ENCODE data around the gene STX2.

The STX2 gene

GRCh38 chr12:130831246-130831645 lies 7.8 kb downstream of the STX2 start:
- no peak for DNase-seq (ENCODE audit: low spot score)

GRCh38 chr12:130830246-130830551 lies 8.9 kb downstream of the STX2 start:
- DNase-seq (ENCODE audit: low spot score) = no peak

- no peak for DNase-seq (ENCODE audit: low spot score)
Observed at GRCh38 chr12:130829391-130830245, 9.4 kb downstream of the STX2 start.

GRCh38 chr12:130828895-130829294 lies 10.2 kb downstream of the STX2 start:
- no peak for DNase-seq (ENCODE audit: low spot score)

GRCh38 chr12:130827432-130827831 lies 11.6 kb downstream of the STX2 start:
- no peak for DNase-seq (ENCODE audit: low spot score)

GRCh38 chr12:130826151-130826801 lies 12.8 kb downstream of the STX2 start:
- DNase-seq (ENCODE audit: low spot score) = peak; percentile 58

GRCh38 chr12:130825771-130826150 lies 13.3 kb downstream of the STX2 start:
- DNase-seq (ENCODE audit: low spot score) = no peak

- no peak for DNase-seq (ENCODE audit: low spot score)
Observed at GRCh38 chr12:130819681-130820080, 19.4 kb downstream of the STX2 start.

GRCh38 chr12:130818635-130819576 lies 20.1 kb downstream of the STX2 start:
- DNase-seq (ENCODE audit: low spot score) = peak; percentile 67

GRCh38 chr12:130818272-130818634 lies 20.8 kb downstream of the STX2 start:
- DNase-seq (ENCODE audit: low spot score) = peak; percentile 6

- no peak for DNase-seq (ENCODE audit: low spot score)
Observed at GRCh38 chr12:130817804-130818203, 21.2 kb downstream of the STX2 start.

GRCh38 chr12:130816097-130816496 lies 23.0 kb downstream of the STX2 start:
- DNase-seq (ENCODE audit: low spot score) = no peak

GRCh38 chr12:130815028-130815741 lies 23.9 kb downstream of the STX2 start:
- DNase-seq (ENCODE audit: low spot score) = no peak

- no peak for DNase-seq (ENCODE audit: low spot score)
Observed at GRCh38 chr12:130813949-130814348, 25.1 kb downstream of the STX2 start.

- no peak for DNase-seq (ENCODE audit: low spot score)
Observed at GRCh38 chr12:130813436-130813835, 25.6 kb downstream of the STX2 start.

- DNase-seq (ENCODE audit: low spot score) = no peak
Observed at GRCh38 chr12:130809791-130810190, 29.3 kb downstream of the STX2 start.

- DNase-seq (ENCODE audit: low spot score) = no peak
Observed at GRCh38 chr12:130807309-130807708, 31.7 kb downstream of the STX2 start.

- no peak for DNase-seq (ENCODE audit: low spot score)
Observed at GRCh38 chr12:130806574-130806973, 32.5 kb downstream of the STX2 start.

- no peak for DNase-seq (ENCODE audit: low spot score)
Observed at GRCh38 chr12:130805635-130806034, 33.4 kb downstream of the STX2 start.

- no peak for DNase-seq (ENCODE audit: low spot score)
Observed at GRCh38 chr12:130804216-130804615, 34.8 kb downstream of the STX2 start.

- DNase-seq (ENCODE audit: low spot score) = no peak
Observed at GRCh38 chr12:130803702-130804101, 35.3 kb downstream of the STX2 start.

GRCh38 chr12:130800312-130800711 lies 38.7 kb downstream of the STX2 start:
- DNase-seq (ENCODE audit: low spot score) = no peak
